Liver (tissue), 9 donors: ENCODE measurements around the gene MOV10L1. TPM values are rescaled to one million over a fixed set of nuclear protein-coding genes. Genes with fewer than 3 reads are reported as not detected.

Source experiments
- DNase-seq: peaks from one replicate; pipeline ENCODE4 v3.0.0-alpha.2; 2017; ENCODE audit warnings: low spot score
- H3K27ac ChIP-seq, 2 donors: one replicate each; pipeline ENCODE4 v1.7.0; 2013; ENCODE audit warnings: inconsistent platforms in 2 of 2, low read length in 2 of 2, control low read depth in 1 of 2, low read depth in 1 of 2, mild to moderate bottlenecking in 1 of 2
- H3K27me3 ChIP-seq, 4 donors: one replicate each; pipeline versions ENCODE4 v1.6.1 to v1.7.0; 2013; ENCODE audit warnings: low read length in 3 of 4, inconsistent platforms in 1 of 4, mild to moderate bottlenecking in 1 of 4, moderate library complexity in 1 of 4; ENCODE audit not compliant: control insufficient read depth in 4 of 4, insufficient read depth in 4 of 4
- H3K36me3 ChIP-seq, 4 donors: one replicate each; pipeline versions ENCODE4 v1.6.1 to v1.7.0; 2013; ENCODE audit warnings: low read length in 3 of 4, mild to moderate bottlenecking in 3 of 4, low read depth in 1 of 4, moderate library complexity in 1 of 4; ENCODE audit not compliant: control insufficient read depth in 4 of 4, insufficient read depth in 3 of 4
- H3K4me1 ChIP-seq, 4 donors: one replicate each; pipeline versions ENCODE4 v1.6.1 to v1.7.0; 2013; ENCODE audit warnings: low read length in 3 of 4, mild to moderate bottlenecking in 3 of 4, moderate library complexity in 1 of 4; ENCODE audit not compliant: control insufficient read depth in 4 of 4, insufficient read depth in 4 of 4
- H3K4me3 ChIP-seq, 3 donors: one replicate each; pipeline versions ENCODE4 v1.6.1 to v1.7.0; 2013; ENCODE audit warnings: low read length in 3 of 3, control low read depth in 1 of 3, low read depth in 1 of 3, mild to moderate bottlenecking in 1 of 3
- H3K9ac ChIP-seq, 2 donors: one replicate each; pipeline ENCODE4 v1.7.0; 2013; ENCODE audit warnings: low read length in 2 of 2, mild to moderate bottlenecking in 2 of 2, moderate library complexity in 2 of 2, control low read depth in 1 of 2, low read depth in 1 of 2
- H3K9me3 ChIP-seq, 4 donors: one replicate each; pipeline versions ENCODE4 v1.6.1 to v1.7.0; 2013; ENCODE audit warnings: low read length in 3 of 4; ENCODE audit not compliant: control insufficient read depth in 4 of 4
- ATF3 ChIP-seq: IDR thresholded peaks from 2 replicates; pipeline ENCODE4 v1.6.1; 2016; ENCODE audit warnings: antibody characterized with exemption
- CTCF ChIP-seq: fragments of 150-350 bp; IDR thresholded peaks from 2 replicates; pipeline ENCODE4 v1.5.1; 2017; ENCODE audit warnings: improper control_type of control experiment, low read depth, low read length; ENCODE audit not compliant: missing input control
- EGR1 ChIP-seq, 2 donors: IDR thresholded peaks; 2 replicates each; pipeline ENCODE4 v1.6.1; 2016 to 2018; ENCODE audit warnings: antibody characterized with exemption in 2 of 2, low read depth in 2 of 2
- FOXA2 ChIP-seq: IDR thresholded peaks from 2 replicates; pipeline ENCODE4 v1.6.1; 2016; ENCODE audit warnings: antibody characterized with exemption
- GABPA ChIP-seq, 2 donors: IDR thresholded peaks in 1 of 2; conservative IDR thresholded peaks in 1 of 2; 2 replicates each; pipeline ENCODE4 v1.6.1; 2016; ENCODE audit warnings: antibody characterized with exemption in 2 of 2, mild to moderate bottlenecking in 1 of 2, moderate library complexity in 1 of 2
- HNF4A ChIP-seq, 2 donors: conservative IDR thresholded peaks; 2 replicates each; pipeline ENCODE4 v1.6.1; 2016; ENCODE audit warnings: antibody characterized with exemption in 2 of 2, mild to moderate bottlenecking in 2 of 2
- HNF4G ChIP-seq: IDR thresholded peaks from 2 replicates; pipeline ENCODE4 v1.6.1; 2016; ENCODE audit warnings: antibody characterized with exemption
- JUND ChIP-seq, 2 donors: IDR thresholded peaks; 2 replicates each; pipeline ENCODE4 v1.6.1; 2016; ENCODE audit warnings: antibody characterized with exemption in 2 of 2
- MAX ChIP-seq: IDR thresholded peaks from 2 replicates; pipeline ENCODE4 v1.6.1; 2016; ENCODE audit warnings: antibody characterized with exemption
- NR2F2 ChIP-seq: IDR thresholded peaks from 2 replicates; pipeline ENCODE4 v1.6.1; 2016; ENCODE audit warnings: antibody characterized with exemption
- RAD21 ChIP-seq, 2 donors: IDR thresholded peaks; 2 replicates each; pipeline ENCODE4 v1.6.1; 2016; ENCODE audit warnings: antibody characterized with exemption in 2 of 2, mild to moderate bottlenecking in 2 of 2
- REST ChIP-seq: IDR thresholded peaks from 2 replicates; pipeline ENCODE4 v1.6.1; 2016; ENCODE audit warnings: antibody characterized with exemption, mild to moderate bottlenecking
- RXRA ChIP-seq, 2 donors: IDR thresholded peaks; 2 replicates each; pipeline ENCODE4 v1.6.1; 2017 to 2018; ENCODE audit warnings: antibody characterized with exemption in 2 of 2, mild to moderate bottlenecking in 1 of 2
- SP1 ChIP-seq: IDR thresholded peaks from 2 replicates; pipeline ENCODE4 v1.6.1; 2018; ENCODE audit warnings: antibody characterized with exemption, mild to moderate bottlenecking
- YY1 ChIP-seq: IDR thresholded peaks from 2 replicates; pipeline ENCODE4 v1.6.1; 2016; ENCODE audit warnings: antibody characterized with exemption, mild to moderate bottlenecking
- WGBS: extraction: QIAGEN DNeasy Blood & Tissue Kit; methylation state at CpG from one replicate; pipeline ENCODE4 v1.1.7; 2013; 5-methylcytosine and 5-hydroxymethylcytosine counted together
- polyA plus RNA-seq, 2 donors: library from polyadenylated mRNA; stranded (reverse) in 1 of 2; unstranded in 1 of 2; fragments of 200-250 nt in 1 of 2; fragments of >200 nt in 1 of 2; fragmentation: Nextera tagmentation in 1 of 2; extraction: Ambion mirVana in 1 of 2; gene quantifications; one replicate each; pipeline versions ENCODE4 v1.2.1 to v1.2.3, GENCODE V29; 2013 to 2015
- total RNA-seq, 2 donors: library from RNA; depleted of rRNA; stranded (reverse); fragments of >200 nt; gene quantifications; one replicate each; pipeline ENCODE4 v1.2.3, GENCODE V29; 2014
- TF ChIP-seq, protein P1 (sequence below): IDR thresholded peaks from 2 replicates; pipeline ENCODE4 v1.6.1; 2016; ENCODE audit warnings: antibody characterized with exemption
- donor health status: healthy.
- donor health status: healthy.
- donor health status: healthy.
- donor health status: healthy.
- donor health status: healthy.

MOV10L1 gene
- total and polyA plus RNA-seq, 4 donors: 0.07 to 0.47 (median 0.17) TPM

GRCh38 chr22:50047346-50047745, 42.5 kb upstream of the MOV10L1 start:
- no peaks in the 10 kb centered on the region for H3K27me3 ChIP-seq

GRCh38 chr22:50048061-50048765, 41.6 kb upstream of the MOV10L1 start:
- no peak for DNase-seq
- TF ChIP-seq YY1 (no peak), CTCF (no peak), RAD21 (IDR thresholded peaks at IDR 0.05) (no peak), FOXA2 (no peak), HNF4G (no peak), EGR1 (IDR thresholded peaks at IDR 0.05; ENCODE audit: low read depth in 2 of 2) (no peak), REST (no peak)
- TF ChIP-seq, protein P1, sequence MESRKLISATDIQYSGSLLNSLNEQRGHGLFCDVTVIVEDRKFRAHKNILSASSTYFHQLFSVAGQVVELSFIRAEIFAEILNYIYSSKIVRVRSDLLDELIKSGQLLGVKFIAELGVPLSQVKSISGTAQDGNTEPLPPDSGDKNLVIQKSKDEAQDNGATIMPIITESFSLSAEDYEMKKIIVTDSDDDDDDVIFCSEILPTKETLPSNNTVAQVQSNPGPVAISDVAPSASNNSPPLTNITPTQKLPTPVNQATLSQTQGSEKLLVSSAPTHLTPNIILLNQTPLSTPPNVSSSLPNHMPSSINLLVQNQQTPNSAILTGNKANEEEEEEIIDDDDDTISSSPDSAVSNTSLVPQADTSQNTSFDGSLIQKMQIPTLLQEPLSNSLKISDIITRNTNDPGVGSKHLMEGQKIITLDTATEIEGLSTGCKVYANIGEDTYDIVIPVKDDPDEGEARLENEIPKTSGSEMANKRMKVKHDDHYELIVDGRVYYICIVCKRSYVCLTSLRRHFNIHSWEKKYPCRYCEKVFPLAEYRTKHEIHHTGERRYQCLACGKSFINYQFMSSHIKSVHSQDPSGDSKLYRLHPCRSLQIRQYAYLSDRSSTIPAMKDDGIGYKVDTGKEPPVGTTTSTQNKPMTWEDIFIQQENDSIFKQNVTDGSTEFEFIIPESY: no peak

More at GRCh38 chr22:50047346-50047745, 42.5 kb upstream of the MOV10L1 start:
- no peak overlapping the region for H3K9ac ChIP-seq
- no peak for DNase-seq
- 92% methylated on average over 16 of the region's 16 CpGs for WGBS
- no peaks in the 10 kb centered on the region for H3K36me3 ChIP-seq
- no peaks in the 10 kb centered on the region for H3K9me3 ChIP-seq
- no peak overlapping the region for H3K4me3 ChIP-seq
- TF ChIP-seq HNF4G (no peak), SP1 (no peak), ATF3 (no peak), FOXA2 (no peak), MAX (no peak), YY1 (no peak), NR2F2 (no peak), EGR1 (IDR thresholded peaks at IDR 0.05; ENCODE audit: low read depth in 2 of 2) (no peak), JUND (IDR thresholded peaks at IDR 0.05) (no peak), CTCF (no peak), GABPA (IDR thresholded peaks at IDR 0.05 in 1 of 2, conservative IDR thresholded peaks at IDR 0.05 in 1 of 2) (no peak), RXRA (IDR thresholded peaks at IDR 0.05) (no peak), HNF4A (conservative IDR thresholded peaks at IDR 0.05) (no peak)
- TF ChIP-seq, protein P1: no peak
- no peaks in the 10 kb centered on the region for H3K4me1 ChIP-seq
- H3K27ac ChIP-seq: no peak overlapping the region

More at GRCh38 chr22:50048061-50048765, 41.6 kb upstream of the MOV10L1 start:
- Histone ChIP-seq H3K9ac (no peak overlapping the region), H3K4me1 (no peaks in the 10 kb centered on the region), H3K27me3 (no peaks in the 10 kb centered on the region), H3K4me3 (no peak overlapping the region), H3K27ac (no peak overlapping the region), H3K36me3 (no peaks in the 10 kb centered on the region), H3K9me3 (peaks cover 0 to 1% (median 0%) of the 10 kb centered on the region in 4 donors)
- WGBS: 82% methylated on average over 12 of the region's 12 CpGs
